Measurements from ENCODE around the gene RCBTB2.

Gene RCBTB2

GRCh38 chr13:48496271-48497161 lies 36.4 kb downstream of the RCBTB2 start:
- no peak for DNase-seq (ENCODE audit: extremely low read depth in 1 of 2, low read depth in 1 of 2)

DNA sequence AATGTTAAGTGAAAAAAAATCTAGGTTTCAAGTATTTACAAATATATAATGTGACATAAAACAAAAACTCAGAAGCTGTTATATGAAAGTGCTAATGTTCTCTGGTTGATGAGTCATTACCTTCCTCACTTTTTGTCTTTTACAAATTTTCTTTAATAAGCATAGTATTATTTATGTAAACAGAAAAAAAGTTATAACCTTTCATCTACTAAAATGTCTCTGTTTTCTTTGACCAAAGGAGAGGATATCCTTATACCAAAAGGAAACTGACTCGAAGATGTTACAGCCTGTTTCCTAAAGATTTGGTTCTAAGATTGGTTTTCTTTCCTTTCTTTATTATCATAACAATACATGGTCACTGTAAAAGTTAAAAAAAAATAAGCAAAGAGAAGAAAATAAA lies 38.0 kb downstream of the RCBTB2 start:
- no peak for DNase-seq (ENCODE audit: extremely low read depth in 1 of 2, low read depth in 1 of 2)

- no peak for DNase-seq (ENCODE audit: extremely low read depth in 1 of 2, low read depth in 1 of 2)
Measured at GRCh38 chr13:48493851-48494250, 39.0 kb downstream of the RCBTB2 start.

DNA sequence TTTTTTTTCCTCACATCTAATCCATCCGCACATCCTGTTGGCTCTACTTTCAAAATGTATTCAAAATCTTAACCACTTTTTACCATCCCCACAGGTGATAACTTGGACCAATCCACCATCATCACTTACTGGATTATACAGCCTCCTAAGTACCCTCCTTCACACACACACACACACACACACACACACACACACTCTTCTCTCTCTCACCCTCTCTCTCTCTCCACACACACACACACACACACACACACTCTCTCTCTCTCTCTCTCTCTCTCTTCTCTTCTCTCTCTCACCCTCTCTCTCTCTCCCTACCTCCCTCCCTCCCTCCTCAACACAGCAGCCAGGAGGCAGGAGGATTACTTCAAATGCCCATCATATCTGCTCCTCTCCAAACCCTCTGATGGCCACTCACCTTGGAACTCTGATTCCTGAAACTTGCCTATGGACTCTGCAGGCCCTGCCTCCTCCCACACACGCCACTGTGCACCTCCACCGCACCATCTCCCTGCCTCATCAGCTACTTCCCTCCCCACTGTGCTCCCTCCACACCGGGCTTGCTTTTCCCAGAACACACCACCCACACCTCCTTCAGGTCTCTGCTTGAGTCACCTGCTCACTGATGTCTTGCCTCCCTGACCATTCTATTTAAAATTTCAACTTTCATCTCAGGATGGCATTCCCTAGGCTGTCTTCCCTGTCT lies 39.7 kb downstream of the RCBTB2 start:
- no peak for DNase-seq (ENCODE audit: extremely low read depth in 1 of 2, low read depth in 1 of 2)

GRCh38 chr13:48492470-48493065 lies 40.3 kb downstream of the RCBTB2 start:
- DNase-seq (ENCODE audit: extremely low read depth in 1 of 2, low read depth in 1 of 2), result peak; percentile 24 to 38

DNA sequence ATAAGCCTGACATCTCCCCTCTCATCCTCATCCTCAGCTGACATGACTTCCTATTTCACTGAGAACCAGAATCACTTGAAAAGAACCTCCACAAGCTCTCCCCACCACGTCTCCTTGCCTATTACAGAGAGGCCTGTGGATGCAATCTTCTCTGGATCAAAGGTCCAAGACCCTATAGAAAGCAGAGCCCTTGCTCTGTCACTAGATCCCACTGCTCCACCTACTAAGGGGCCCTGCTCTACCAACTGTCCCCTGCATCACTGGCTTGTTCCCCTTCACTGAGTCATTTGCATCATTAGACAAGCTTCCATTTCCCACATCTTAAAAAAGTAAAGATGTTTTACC lies 40.8 kb downstream of the RCBTB2 start:
- DNase-seq (ENCODE audit: extremely low read depth in 1 of 2, low read depth in 1 of 2), result no peak

DNA sequence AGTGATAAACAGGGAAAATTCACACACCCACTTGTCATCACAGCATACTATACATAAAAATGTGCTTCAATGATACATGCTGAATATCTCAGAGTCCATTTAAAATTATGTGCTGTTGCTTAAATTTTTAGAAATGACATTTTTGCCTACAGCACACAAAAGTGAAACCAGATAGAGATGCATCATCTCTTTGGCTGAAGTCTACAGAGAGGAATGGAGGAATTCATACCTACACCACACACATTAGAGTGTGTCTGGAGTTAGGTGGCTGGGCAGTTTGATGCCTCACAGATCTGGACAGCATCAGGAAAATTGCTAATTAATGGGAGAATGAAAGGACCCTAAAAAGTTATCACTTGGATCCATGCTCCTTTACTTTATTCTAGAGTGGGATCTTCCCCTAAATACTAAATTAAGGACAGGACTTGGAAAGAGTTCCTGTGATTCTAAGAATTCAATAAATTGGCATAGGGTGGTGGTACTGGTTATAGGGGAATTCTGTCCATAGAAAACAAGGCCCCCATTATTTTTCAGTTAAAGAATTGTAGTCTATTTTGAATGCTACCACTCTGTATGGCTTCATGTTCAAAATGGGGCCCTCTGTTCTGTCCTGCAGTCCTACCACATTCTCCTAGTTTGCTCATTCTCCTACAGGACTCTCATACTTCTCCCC lies 41.3 kb downstream of the RCBTB2 start:
- no peak for DNase-seq (ENCODE audit: extremely low read depth in 1 of 2, low read depth in 1 of 2)

GRCh38 chr13:48490241-48490640 lies 42.6 kb downstream of the RCBTB2 start:
- no peak for DNase-seq (ENCODE audit: extremely low read depth in 1 of 2, low read depth in 1 of 2)

GRCh38 chr13:48489666-48490065 lies 43.2 kb downstream of the RCBTB2 start:
- no peak for DNase-seq (ENCODE audit: extremely low read depth in 1 of 2, low read depth in 1 of 2)

DNA sequence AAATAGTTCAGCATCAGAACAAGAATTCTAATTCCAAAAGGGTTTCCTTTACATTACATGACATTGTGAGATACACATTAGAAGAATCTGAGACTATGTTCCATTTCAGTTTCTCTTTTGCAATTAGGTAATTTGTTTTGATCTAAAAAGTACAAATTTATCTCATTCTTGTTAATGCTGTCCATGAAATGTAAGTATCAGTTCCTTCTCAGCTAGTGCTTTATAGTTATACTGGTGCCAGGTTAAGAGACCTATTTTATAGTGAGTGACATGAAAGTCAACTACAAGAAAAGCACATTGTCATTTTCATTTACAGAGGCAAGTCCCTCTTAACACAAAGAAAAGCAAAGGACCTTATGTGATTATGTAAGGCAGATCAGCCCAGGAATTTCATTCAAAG lies 43.9 kb downstream of the RCBTB2 start:
- no peak for DNase-seq (ENCODE audit: extremely low read depth in 1 of 2, low read depth in 1 of 2)

DNA sequence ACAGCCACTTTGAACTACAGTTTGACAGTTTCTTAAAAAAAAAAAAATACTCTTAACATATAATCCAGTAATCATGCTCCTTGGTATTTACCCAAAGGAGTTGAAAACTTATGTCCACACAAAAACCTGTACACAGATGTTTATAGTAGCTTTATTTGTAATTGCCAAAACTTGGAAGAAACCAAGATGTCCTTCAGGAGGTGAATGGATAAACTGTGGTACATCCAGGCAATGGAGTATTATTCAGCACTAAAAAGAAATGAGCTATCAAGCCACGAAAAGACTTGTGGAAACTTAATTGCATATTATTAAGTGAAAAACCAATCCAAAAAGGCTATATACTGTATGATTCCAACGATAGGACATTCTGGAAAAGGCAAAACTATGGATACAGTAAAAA lies 44.9 kb downstream of the RCBTB2 start:
- no peak for DNase-seq (ENCODE audit: extremely low read depth in 1 of 2, low read depth in 1 of 2)

- DNase-seq (ENCODE audit: extremely low read depth in 1 of 2, low read depth in 1 of 2), result no peak
Measured at GRCh38 chr13:48486836-48487235, 46.0 kb downstream of the RCBTB2 start.

GRCh38 chr13:48486362-48486761 lies 46.5 kb downstream of the RCBTB2 start:
- no peak for DNase-seq (ENCODE audit: extremely low read depth in 1 of 2, low read depth in 1 of 2)

DNA sequence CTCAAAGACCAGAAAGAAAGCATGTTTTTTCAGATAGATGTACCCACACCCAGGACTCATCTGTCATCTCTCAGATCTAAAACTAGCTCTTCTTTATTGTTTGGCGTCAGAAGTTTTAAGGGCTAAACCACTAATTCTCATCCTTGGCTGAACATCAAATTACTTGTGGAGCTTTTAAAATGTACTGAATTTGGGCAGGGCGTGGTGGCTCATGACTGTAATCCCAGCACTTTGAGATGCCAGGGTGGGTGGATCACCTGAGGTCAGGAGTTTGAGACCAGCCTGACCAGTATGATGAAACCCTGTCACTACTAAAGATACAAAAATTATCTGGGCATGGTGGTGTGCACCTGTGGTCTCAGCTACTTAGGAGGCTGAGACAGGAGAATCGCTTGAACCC lies 47.4 kb downstream of the RCBTB2 start:
- DNase-seq (ENCODE audit: extremely low read depth in 1 of 2, low read depth in 1 of 2), result no peak

- no peak for DNase-seq (ENCODE audit: extremely low read depth in 1 of 2, low read depth in 1 of 2)
Measured at GRCh38 chr13:48483575-48483974, 49.3 kb downstream of the RCBTB2 start.

GRCh38 chr13:48478391-48478790 lies 54.5 kb downstream of the RCBTB2 start:
- no peak for DNase-seq (ENCODE audit: extremely low read depth in 1 of 2, low read depth in 1 of 2)

DNA sequence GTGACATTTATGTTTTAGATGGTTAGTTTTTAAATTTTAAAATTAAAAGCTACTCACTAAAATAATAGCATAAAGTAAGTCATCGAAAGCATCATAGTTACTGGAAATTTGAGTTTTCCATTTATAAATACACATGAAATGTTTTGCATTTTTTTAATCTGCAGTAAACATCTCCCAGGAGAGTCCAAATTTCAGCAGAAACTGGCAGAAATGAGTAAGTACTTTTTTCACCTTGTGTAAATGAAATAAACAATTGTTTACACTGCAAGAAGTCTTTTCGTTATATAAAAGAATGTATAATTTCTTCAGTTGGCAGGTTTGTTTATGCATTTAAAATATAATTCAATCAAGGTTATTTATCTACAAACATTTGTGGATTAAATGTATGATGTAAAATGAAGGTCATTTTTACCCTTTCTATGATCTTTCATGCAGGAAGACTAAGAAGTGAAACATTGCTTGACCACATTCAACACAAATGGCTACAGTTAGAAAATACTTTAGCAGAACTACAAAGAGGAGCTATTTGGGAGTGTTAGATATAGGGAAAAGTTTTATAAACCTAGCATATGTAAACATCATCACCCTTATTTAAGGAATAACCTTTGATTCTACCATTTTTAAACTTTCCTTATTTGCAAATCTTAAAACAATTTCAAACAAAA lies 55.6 kb downstream of the RCBTB2 start:
- DNase-seq (ENCODE audit: extremely low read depth in 1 of 2, low read depth in 1 of 2), result no peak

DNA sequence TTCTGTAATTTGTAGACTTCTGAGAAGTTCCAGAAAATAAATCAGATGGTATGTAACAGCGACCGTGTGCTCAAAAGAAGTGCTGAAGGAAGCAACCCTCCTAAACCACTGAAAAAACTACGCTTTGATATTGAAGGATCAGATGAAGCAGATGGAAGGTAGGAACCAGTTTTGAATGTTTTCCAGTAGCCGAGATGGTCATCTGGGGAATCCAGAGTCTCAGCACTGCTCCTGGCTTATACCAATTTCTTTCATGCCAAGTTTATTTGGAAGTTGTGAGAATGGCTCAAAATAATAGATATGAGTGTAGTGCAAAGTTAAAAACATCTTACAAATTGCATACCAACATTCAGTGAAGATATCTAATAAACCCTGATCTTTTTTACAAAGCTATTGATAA lies 56.2 kb downstream of the RCBTB2 start:
- DNase-seq (ENCODE audit: extremely low read depth in 1 of 2, low read depth in 1 of 2), result no peak

GRCh38 chr13:48476215-48476614 lies 56.7 kb downstream of the RCBTB2 start:
- no peak for DNase-seq (ENCODE audit: extremely low read depth in 1 of 2, low read depth in 1 of 2)

- DNase-seq (ENCODE audit: extremely low read depth in 1 of 2, low read depth in 1 of 2), result no peak
Measured at GRCh38 chr13:48475230-48475629, 57.6 kb downstream of the RCBTB2 start.

All from activated CD8-positive, alpha-beta memory T cell treated with anti-CD3 and anti-CD28 coated beads for 1 hour (primary cell).